GM21367 (cell line): Measurements from ENCODE around the gene DBET.
"Not testable (repeated sequence)": the region's sequence is repeated elsewhere in the genome, so short reads cannot be mapped to it uniquely, and the experiment has no call there.

Source experiments
- ATAC-seq: cut with Tn5 transposase; IDR thresholded peaks from one replicate; pipeline ENCODE4 v1.9.1; 2021; ENCODE audit not compliant: unreplicated experiment

The DBET gene

GRCh38 chr4:190049378-190050239, 14.7 kb upstream of the DBET start:
- ATAC-seq = not testable (repeated sequence)

GRCh38 chr4:190058997-190059396, 5.3 kb upstream of the DBET start:
- ATAC-seq = not testable (repeated sequence)

GRCh38 chr4:190064805-190065204, 503 bp downstream of the DBET start:
- not testable (repeated sequence) for ATAC-seq

- not testable (repeated sequence) for ATAC-seq
These were observed 4.0 kb downstream of the DBET start for GRCh38 chr4:190068351-190068750.

GRCh38 chr4:190093052-190093451, 28.8 kb downstream of the DBET start:
- ATAC-seq = not testable (repeated sequence)

- not testable (repeated sequence) for ATAC-seq
These were observed 29.7 kb downstream of the DBET start for GRCh38 chr4:190094031-190094430.

GRCh38 chr4:190095335-190095734, 31.0 kb downstream of the DBET start:
- ATAC-seq = not testable (repeated sequence)

- ATAC-seq = not testable (repeated sequence)
These were observed 35.3 kb downstream of the DBET start for GRCh38 chr4:190099605-190100004.

GRCh38 chr4:190101525-190101924, 37.2 kb downstream of the DBET start:
- ATAC-seq = not testable (repeated sequence)

GRCh38 chr4:190106191-190106590, 41.9 kb downstream of the DBET start:
- ATAC-seq = not testable (repeated sequence)

- not testable (repeated sequence) for ATAC-seq
These were observed 42.5 kb downstream of the DBET start for GRCh38 chr4:190106611-190107480.

GRCh38 chr4:190107766-190108485, 43.6 kb downstream of the DBET start:
- not testable (repeated sequence) for ATAC-seq

GRCh38 chr4:190108756-190109155, 44.5 kb downstream of the DBET start:
- ATAC-seq = not testable (repeated sequence)

- ATAC-seq = not testable (repeated sequence)
These were observed 45.2 kb downstream of the DBET start for GRCh38 chr4:190109390-190110011.

- not testable (repeated sequence) for ATAC-seq
These were observed 45.7 kb downstream of the DBET start for GRCh38 chr4:190110033-190110432.

GRCh38 chr4:190110570-190111295, 46.4 kb downstream of the DBET start:
- ATAC-seq = not testable (repeated sequence)

GRCh38 chr4:190112879-190113278, 48.6 kb downstream of the DBET start:
- ATAC-seq = not testable (repeated sequence)

- not testable (repeated sequence) for ATAC-seq
These were observed 50.7 kb downstream of the DBET start for GRCh38 chr4:190114991-190115390.
